Activated CD4-positive, alpha-beta T cell treated with anti-CD3 and anti-CD28 coated beads for 4 hours (primary cell): ENCODE data around the gene PNLIPRP2.

Source experiments
- DNase-seq, 2 donors: peaks; one replicate each; pipeline ENCODE4 v3.0.0-alpha.2; 2020

Gene PNLIPRP2

DNA sequence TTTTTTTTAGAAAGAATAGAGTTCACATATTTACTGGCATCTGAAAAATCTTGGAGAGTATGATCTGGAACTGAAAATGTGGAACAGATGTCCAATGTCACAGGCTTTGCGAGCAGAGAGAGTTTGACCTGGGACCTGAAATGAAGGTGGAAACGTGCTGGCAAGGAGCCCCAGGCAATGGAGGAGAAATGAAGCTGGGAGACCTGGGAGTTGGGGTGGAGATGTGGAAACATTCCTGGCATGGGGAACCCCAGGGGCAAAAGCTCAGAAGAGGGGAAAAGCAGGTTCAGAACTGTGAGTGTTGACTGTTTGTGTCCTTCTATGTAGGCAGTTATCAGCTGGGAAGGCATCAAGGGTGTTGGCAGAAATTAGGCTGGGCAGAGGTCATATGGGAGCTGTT lies 7.3 kb upstream of the PNLIPRP2 start:
- DNase-seq, result no peak

DNA sequence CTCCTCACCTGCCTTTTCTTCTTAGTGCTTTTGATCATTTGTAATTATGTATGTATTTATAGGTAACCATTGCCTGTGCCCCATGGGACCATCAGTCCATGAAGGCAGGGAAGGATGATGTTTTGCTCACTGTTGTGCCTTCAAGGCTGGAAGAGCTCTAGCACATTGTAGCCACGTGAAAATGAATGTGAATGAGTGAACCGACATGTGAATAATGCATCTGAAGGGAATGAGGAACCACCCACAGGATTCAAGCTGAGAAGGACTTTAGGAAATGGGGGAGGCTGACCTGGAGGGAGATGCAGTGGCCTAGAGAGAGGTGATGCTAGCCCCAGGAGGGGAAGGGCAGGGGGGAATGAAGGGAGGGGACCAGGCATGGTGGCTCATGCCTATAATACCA lies 6.0 kb upstream of the PNLIPRP2 start:
- DNase-seq, result no peak

DNA sequence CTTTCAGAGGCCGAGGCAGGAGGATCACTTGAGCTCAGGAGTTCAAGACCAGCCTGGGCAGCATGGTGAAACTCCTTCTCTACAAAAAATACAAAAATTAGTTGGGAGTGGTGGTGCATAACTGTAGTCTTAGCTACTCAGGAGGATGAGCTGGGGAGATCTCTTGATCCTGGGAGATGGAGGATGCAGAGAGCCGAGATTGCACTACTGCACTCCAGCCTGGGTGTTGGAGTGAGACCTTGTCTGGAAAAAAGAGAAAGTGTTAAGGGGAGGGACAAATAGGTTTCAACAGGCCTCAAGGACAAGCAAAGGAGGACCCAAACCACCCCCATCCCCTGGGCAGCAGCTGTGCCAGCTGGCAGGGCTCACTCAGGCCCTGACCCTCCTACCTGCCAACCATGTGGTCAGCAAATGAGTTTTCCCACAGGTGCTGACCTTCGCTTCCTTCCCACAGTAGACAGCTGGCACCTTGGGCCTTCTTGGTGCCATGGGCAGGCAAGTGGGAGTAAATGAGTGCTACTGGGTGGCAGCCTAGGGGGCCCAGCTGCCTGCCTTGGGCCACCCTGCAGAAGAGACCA lies 5.5 kb upstream of the PNLIPRP2 start:
- no peak for DNase-seq

DNA sequence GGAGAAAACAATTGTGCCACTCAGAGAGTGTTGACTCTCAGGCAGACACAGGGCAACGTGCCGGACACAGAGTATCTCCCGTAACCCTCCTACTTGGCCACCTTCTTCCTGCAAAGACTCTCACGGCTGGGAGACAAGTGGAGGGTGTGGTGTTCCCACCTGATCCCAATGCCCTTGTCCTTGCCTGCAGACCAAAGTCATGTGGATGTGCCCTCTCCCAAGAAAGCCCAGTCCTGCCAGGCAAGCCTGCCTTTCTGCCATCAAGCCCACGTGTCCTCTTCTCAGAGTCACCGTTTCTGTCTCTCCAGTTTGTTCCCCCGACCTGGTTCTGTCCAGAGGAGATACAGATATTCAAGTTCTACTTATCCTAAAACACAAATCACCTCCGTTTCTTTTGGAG lies 723 bp downstream of the PNLIPRP2 start:
- DNase-seq, result no peak

DNA sequence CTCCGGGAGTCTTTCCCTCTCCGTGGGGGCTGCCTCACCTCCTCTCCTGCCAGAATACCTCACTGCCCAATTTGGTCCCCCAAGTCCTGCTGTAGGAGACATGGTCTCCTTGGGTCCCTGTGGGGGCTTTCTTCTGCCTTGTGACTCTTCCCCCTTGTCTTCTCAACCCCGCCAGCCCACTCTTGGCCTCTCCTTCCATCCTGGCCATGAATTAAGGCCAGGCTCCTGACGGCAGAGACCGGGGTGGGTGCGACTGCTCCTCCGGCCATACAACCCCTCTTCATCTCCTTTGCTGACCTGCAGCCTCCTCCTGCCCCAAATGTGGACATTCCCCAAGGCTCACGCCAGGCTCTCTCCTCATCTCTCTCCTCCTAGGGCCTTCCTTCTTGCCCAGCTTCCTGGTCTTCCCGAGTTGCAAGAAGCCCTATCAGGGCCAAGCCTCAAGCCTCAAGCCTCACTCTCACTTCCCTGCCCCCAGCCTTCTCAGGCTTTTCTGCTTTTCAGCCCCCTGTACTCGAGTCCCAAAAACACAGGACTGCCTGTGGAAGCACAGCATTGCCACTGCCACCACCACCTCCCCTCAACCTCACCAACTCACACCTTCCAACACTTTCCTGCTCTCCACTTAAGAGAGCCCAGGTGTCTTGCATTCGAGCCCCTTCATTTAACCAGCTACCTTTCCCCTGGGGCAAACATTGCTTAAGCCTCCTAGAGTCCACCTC lies 1.3 kb downstream of the PNLIPRP2 start:
- DNase-seq, result no peak

DNA sequence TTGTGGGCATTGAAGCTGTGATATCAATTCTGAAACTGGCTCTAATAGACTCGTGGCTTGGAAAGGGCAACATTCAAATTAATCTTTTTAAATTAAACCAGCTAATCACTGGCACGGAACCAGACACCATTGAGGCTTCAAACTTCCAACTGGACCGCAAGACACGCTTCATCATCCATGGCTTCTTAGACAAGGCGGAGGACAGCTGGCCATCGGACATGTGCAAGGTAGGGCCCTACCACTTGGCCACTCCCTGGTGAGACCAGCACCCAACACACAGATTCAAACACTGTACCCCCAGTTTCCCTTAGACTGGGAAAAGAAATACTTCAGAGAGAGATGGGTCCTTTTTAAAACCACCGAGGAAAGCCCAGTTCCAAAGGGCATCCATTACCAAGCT lies 5.1 kb downstream of the PNLIPRP2 start:
- DNase-seq, result no peak

DNA sequence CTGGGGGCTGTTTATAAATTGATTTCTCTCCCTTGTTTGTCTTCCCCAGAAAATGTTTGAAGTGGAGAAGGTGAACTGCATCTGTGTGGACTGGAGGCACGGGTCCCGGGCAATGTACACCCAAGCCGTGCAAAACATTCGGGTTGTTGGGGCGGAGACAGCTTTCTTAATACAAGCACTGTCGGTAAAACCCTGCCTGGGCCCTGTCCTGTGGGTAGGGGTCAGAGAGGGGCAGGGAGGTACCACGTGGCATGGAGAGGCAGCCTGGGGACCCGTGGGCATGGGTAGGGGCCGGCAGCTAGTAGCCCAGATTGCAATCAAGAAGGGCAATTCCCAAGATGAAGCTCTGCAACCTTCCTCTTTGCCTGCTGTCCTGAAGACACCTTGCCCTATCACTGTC lies 6.1 kb downstream of the PNLIPRP2 start:
- no peak for DNase-seq

DNA sequence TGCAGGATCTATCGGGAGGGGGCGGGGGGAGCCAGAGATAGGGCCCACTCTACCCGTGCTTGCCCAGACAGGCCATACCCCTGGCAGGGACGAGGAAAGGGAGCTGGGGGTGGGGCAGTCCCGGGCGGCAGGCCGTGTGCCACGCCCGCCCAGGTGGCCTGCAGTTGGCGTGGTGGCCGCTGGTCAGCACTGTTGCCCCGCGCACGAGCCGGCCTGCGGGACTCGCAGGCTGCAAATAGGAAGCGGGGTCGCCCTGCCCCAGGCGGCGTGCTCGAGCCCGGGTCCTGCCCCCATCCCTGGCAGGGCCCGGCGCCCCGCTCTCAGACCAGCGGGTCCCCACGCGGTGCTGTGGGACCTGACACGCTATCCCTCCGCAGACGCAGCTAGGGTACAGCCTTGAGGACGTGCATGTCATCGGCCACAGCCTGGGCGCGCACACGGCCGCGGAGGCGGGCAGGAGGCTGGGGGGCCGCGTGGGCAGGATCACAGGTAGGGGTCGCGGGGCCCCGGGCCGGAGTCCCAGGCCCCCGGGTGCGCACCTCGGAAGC lies 6.7 kb downstream of the PNLIPRP2 start:
- no peak for DNase-seq

DNA sequence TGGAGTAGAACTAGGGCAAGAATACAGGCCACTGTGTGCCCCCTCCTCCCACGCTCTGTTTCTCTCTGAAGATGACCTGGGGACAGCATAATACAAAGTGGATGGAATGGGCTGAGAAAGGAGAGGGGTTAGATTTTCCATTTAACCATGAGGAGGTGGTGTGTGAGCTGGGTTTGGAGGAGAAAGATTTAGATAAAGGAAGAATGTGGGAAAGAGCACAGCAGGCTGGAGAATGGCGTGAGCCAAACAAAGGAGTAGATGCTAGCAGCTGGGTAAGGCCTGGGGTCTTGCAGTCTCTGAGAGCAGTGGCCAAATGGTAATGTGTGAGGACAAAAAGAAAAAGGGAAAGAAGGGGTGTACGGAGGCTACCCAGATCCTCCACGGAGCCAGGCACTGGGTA lies 8.6 kb downstream of the PNLIPRP2 start:
- no peak for DNase-seq

DNA sequence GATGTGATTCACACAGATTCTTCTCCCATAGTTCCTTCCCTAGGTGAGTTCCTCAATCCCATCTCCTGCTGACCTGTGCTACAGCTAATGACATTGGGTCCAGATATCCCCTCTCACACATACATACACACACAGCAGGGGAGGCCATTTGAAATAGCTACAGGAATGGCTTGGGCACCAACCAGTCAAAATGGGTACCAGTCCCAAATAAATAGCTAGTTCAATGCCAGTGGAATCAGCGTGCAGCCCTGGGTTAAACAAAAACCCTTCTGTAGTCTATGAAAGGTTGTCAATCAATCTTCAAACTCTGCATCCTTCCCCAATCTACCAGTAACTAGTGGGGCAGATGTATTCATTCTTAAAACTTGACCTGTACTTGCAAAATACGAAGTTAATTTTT lies 9.3 kb downstream of the PNLIPRP2 start:
- no peak for DNase-seq

DNA sequence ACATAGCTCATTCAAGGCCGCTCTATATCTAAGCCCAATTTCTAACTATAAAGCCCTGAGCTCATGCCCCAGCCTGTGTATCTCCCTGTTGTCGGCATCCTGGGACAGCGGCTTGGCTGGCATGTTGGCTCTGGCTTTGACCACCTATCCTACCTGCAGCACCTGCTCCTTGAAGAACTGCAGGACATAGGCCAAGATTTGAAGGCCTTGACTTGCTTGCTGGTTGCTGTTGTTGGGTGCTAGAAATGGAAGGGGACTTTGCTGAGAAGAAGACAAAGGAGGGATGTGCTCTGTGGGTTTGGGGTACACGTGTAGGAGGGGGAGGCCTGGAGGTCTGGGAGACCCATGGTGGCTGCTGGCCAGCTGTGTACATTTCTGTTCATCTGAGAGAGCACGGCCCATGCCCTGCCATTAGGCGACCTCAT lies 11.1 kb downstream of the PNLIPRP2 start:
- DNase-seq, result no peak

DNA sequence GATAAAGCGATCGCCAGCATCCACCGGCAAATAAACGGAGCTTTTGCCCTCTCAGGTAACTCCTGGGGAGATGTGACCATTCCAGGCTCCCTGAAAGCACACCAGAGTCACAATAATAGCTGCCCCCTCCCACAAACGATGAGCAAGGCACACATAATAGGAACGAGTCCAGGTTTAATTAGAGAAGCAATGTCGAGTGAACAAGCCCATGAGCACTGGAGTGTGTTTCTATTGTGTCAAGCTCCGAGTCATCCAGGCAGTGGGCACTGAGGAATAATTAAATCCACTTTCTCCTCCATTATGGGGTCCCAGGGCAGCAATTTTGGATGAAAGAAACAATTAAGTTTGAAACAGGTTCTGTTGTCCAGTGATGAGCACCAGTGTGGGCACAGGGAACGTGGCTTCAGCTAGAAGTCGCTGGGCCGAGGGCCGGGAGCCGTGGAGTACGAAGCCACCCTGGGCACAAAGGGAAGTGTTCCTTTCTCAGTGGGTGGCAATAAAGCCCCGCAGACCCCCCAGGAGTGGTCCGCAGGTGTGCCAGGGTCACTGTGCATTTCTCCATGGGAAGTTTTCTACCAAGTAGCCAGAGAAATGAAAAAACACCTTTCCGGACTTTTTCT lies 12.0 kb downstream of the PNLIPRP2 start:
- no peak for DNase-seq

DNA sequence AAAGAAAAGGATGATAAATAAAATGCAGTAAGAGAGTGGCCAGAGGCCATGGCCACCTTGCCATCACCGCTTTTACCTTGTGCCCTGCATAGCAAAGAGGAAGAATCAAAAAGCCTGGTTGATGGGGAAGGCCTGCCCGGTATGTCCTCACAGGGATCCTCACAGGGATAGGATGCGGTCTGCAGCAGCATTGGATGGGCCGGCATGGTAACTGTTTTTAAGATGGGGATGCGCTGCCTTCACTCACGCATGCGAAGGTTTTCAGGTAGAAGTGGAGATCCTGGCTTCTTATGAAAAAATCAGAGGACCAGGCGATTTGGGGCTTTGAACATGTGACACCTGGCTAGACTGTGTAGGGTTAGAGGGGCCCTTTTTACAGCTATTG lies 12.5 kb downstream of the PNLIPRP2 start:
- no peak for DNase-seq

DNA sequence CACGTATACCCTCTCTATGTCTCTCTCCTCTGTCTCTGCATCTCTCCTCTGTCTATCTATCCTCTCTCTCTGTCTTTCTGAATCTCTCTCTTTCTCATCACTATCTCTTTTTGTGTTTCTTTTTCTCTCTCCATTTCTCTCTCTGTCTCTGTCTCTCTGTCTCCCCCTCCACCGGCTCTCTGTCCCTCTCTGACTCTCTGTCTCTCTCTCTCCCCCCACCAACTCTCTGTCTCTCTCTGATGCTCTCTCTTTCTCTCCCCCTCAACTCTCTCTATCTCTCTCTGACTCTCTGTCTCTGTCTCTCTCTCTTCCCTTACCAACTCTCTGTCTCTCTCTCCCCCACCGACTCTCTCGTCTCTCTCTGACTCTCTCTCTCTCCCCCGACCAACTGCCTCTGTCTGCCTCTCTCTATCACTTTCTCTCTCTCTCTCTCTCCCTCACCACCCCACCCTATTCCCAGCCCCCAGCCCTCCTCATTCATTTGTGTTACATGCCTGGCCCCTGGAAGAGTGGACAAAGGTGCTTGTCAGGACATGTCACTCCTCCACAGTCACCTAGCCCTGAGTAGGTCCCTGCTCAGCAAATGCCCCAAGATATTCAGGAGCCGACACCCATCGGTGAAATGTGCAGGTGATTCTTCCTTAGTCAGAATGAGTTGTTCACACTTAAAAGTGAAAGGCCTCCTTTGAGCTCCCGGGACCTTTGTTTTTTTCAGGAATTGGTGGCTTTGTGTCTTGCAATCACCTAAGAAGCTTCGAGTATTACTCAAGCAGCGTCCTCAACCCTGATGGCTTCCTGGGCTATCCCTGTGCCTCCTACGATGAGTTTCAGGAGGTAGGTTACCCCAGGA lies 13.6 kb downstream of the PNLIPRP2 start:
- no peak for DNase-seq

DNA sequence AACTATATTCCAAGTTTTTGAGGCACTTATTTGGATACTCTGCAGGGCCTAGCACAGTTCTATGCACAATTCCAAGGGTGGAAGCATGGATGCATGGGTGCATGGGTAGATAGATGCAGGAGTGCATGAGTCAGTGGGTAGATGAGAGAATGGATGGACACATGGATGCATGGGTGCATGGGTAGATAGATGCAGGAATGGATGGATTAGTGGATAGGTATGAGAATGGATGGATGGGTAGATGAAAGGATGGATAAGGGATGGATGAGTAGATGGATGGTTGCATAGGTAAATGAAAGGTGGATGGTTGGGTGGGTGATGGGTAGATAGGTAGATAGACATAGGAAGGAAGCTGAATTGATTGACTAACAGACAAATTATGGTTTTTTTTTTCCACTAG lies 15.6 kb downstream of the PNLIPRP2 start:
- DNase-seq, result no peak

DNA sequence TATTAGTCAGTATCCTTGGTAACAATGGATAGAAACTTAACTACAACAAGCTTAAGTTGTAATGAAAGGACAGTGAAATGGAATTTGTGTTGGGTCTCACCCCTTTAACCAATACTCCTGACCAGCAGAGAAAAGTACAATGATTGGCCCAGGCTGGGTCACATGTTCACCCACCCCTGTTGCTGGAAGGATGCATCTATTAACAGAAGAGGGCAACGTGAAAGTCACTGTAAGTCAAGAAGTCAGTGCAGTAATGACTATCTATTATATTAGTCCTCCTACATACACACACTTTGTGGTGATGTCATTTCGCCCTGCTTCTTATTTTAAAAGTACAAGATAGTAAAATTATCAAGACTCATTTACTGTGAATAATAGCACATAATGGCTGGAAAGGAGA lies 16.2 kb downstream of the PNLIPRP2 start:
- no peak for DNase-seq

DNA sequence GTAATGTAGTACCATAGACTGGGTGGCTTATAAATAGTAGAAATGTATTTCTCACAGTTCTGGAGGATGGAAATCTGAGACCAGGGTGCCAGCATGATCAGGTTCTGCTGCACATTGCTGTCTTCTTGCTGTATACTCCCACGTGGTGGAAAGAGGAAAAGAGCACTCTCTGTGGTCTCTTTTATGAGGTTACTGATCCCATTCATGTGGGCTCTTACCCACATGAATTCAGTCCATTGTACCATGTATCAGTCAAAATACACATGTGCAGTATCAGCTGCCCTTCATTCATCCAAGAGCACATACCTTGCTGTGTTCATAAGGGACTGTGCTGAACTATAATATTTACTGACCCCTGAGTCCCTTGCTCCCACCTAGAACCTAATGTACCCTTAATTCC lies 17.1 kb downstream of the PNLIPRP2 start:
- no peak for DNase-seq

DNA sequence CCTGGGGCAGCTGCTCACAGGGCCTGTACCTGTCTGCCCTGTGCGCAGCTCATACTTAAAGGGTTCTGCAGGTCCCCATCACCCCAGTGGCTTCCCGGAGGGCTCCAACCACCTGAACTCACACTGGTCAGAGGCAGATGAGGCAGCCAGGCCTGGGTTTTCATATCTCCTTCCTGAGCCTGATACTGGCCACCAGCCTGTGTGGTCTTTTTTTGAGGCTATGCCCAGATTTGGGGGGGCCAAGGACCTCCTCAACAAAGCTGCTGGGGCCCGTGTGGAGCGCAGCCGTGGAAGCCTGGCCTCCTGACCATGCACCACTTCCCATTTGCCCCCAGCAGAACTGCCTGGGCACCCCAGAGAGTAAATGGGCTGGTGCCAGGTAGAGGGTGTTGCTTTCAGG lies 25.7 kb downstream of the PNLIPRP2 start:
- no peak for DNase-seq

DNA sequence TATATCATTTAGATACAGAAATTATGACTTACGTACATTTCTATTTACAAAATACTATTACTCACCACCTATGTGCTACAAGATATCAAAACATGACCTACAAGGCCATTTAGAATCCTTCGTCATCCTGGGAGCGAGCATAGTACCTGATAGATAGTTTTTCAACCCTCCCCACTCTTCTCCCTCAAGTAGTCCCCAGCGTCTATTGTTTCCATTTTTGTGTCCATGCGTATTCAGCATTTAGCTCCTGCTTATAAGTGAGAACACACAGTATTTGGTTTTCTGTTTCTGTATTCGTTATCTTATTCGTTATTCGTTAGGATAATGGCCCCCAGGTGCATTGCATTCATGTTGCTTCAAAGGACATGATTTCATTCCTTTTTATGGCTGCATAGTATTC lies 28.1 kb downstream of the PNLIPRP2 start:
- no peak for DNase-seq

DNA sequence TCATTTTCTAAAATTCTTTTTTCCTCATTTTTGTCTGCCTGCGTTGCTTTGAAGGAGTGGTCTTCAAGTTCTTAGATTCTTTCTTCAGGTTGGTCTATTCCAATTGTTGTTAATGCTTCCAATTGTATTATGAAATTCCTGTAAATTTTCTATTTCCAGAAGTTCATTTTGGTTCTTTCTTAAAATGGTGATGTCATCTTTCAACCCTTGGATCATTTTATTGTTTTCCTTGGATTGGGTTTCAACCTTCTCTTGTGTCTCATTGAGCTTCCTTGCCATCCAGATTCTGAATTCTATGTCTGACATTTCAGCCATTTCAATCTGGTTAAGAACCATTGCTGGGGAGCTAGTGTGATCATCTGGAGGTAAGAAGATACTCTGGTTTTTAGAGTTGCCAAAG lies 33.1 kb downstream of the PNLIPRP2 start:
- DNase-seq, result no peak

DNA sequence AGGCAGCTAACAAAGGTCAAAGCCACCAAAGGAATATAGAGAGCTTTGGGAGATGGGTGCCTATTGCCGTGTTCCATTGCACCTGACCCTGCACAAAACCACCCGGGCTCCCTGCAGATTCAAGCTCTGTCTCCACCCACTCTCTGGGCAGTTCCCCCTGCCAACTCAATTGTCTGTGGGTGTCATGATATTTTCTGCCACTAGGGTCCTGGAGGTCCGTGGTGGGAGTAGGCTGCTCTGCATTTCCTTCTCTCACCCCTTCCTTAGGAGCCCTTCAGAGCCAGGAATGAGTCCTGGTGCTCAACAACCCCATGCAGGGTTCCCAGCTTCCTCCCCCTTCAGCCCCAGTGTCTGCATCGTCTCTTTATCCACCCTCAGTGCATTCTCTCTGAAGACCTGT lies 34.1 kb downstream of the PNLIPRP2 start:
- no peak for DNase-seq

DNA sequence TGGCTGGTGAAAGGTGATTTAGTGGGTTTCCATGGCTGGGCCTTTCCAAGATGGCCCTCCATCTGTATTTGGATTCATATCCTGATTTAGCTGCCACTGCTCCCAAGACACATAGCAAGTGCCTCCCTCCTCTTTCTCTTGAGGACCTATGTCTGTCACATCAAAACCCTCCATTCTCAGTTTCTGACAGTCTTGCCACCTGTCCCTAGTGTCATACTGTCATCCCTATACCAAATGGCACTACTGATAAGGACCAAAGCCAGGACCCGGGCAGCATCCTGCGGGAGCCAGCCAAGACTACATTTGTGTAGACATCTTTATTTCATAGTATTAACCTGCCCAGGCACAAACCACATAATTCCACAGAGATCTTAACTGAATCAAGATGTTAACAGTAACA lies 34.8 kb downstream of the PNLIPRP2 start:
- DNase-seq, result no peak

DNA sequence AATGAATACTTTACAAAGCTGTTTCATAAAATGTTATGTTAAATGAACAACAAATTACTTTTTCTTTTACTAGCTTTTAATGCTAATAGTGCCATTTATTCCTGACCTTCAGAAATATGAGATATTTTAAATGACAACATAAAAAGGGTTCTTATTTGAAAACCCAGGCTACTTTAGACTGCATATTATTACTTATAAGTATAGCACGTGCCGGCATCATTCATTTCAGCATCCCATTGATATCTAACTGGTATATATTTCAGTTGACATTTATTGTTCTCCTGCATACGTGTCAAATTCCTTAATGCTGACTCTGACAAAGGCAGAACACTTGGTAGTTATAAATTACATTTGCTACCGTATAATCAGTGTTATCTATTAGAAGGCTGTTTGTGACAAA lies 35.3 kb downstream of the PNLIPRP2 start:
- no peak for DNase-seq
